HepG2 (cell line): ENCODE measurements around the gene UMPS. TPM values are rescaled to one million over a fixed set of nuclear protein-coding genes. Genes with fewer than 3 reads are reported as not detected.
"Not testable (repeated sequence)": the region's sequence is repeated elsewhere in the genome, so short reads cannot be mapped to it uniquely, and the experiment has no call there.

ENCODE experiments used
- ATAC-seq: fragments of 200-7000 bp; cut with Tn5 transposase; 3 replicates; pipeline ENCODE4 v1.9.1; 2020; ENCODE audit warnings: mild to moderate bottlenecking, moderate library complexity
- BruUV-seq: library from RNA; stranded (reverse); fragments of 400-500 nt; replicated peaks from 2 replicates; lab custom pipeline; 2021; lab: Mats Ljungman, UMichigan
- CTCF ChIA-PET: fragments of 300-600 bp; formaldehyde crosslinking; extraction: SDS; loops from one replicate; lab custom pipeline; 2021; ENCODE audit warnings: low total read pairs, inconsistent platforms, low intra/inter-chr PET ratio; lab: Yijun Ruan, JAX
- POLR2A ChIA-PET: fragments of 350-600 bp; sonication (Branson Sonifier 250); formaldehyde crosslinking; loops from one replicate; lab custom pipeline; 2020; ENCODE audit warnings: antibody characterized with exemption, inconsistent platforms; lab: Yijun Ruan, JAX
- DNase-seq: peaks from one replicate; pipeline ENCODE4 v3.0.0-alpha.2; 2015; ENCODE audit warnings: low spot score
- FAIRE-seq: peaks from 3 replicates; lab custom pipeline; 2011; peaks lifted over from hg19 to GRCh38; lab: Jason Lieb, UNC
- H2AFZ ChIP-seq: one replicate; pipeline ENCODE4 v1.6.1; 2011; ENCODE audit warnings: low read length, inconsistent platforms
- H3K27ac ChIP-seq: fragments of 300-600 bp; 3 replicates; pipeline ENCODE4 v1.8.0; 2011; ENCODE audit warnings: mixed run types, mild to moderate bottlenecking, mixed read lengths, low read length, inconsistent platforms; ENCODE audit not compliant: insufficient read depth; ENCODE audit errors: extremely low read length
- H3K27me3 ChIP-seq, 2 experiments: fragments of 200-600 bp in 1 of 2; 2 replicates in 1 of 2; 3 replicates in 1 of 2; pipeline versions ENCODE4 v1.6.0 to v1.8.0; 2011; ENCODE audit warnings: low read length in 2 of 2, mild to moderate bottlenecking in 2 of 2, moderate library complexity in 2 of 2, inconsistent platforms in 1 of 2; ENCODE audit not compliant: insufficient read depth in 2 of 2, control insufficient read depth in 1 of 2
- H3K36me3 ChIP-seq, 2 experiments: fragments of 200-600 bp in 1 of 2; replicated peaks in 1 of 2; 2 replicates in 1 of 2; 3 replicates in 1 of 2; pipeline versions ENCODE4 v1.5.1 to v1.8.0; 2011; ENCODE audit warnings: low read length in 2 of 2, inconsistent platforms in 1 of 2; ENCODE audit not compliant: insufficient read depth in 2 of 2, control insufficient read depth in 1 of 2
- H3K4me1 ChIP-seq: 2 replicates; pipeline ENCODE4 v1.5.1; 2012; ENCODE audit warnings: low read length, inconsistent platforms; ENCODE audit not compliant: insufficient read depth
- H3K4me2 ChIP-seq: 2 replicates; pipeline ENCODE4 v1.6.0; 2011; ENCODE audit warnings: low read depth, low read length, inconsistent platforms
- H3K4me3 ChIP-seq, 3 experiments: fragments of 200-600 bp in 1 of 3; sonication (generic), shearing (Covaris generic) in 1 of 3; replicated peaks in 1 of 3; 2 replicates each; pipeline ENCODE4 v1.5.1; 2011 to 2016; ENCODE audit warnings: low read length in 3 of 3, inconsistent platforms in 2 of 3, low read depth in 2 of 3, mild to moderate bottlenecking in 2 of 3, control low read depth in 1 of 3, mixed read lengths in 1 of 3; ENCODE audit not compliant: insufficient read depth in 1 of 3
- H3K79me2 ChIP-seq: one replicate; pipeline ENCODE4 v1.6.1; 2011; ENCODE audit warnings: low read length, inconsistent platforms; ENCODE audit not compliant: insufficient read depth
- H3K9ac ChIP-seq: 2 replicates; pipeline ENCODE4 v1.6.0; 2011; ENCODE audit warnings: mild to moderate bottlenecking, low read depth, low read length, inconsistent platforms; ENCODE audit not compliant: insufficient read depth
- H3K9me3 ChIP-seq: 2 replicates; pipeline ENCODE4 v1.5.1; 2012; ENCODE audit warnings: mild to moderate bottlenecking, low read length
- H4K20me1 ChIP-seq: 2 replicates; pipeline ENCODE4 v1.6.0; 2011; ENCODE audit warnings: inconsistent platforms, mild to moderate bottlenecking, low read length, moderate library complexity; ENCODE audit not compliant: insufficient read depth
- AGO2 ChIP-seq: fragments of 200-400 bp; formaldehyde crosslinking; optimal IDR thresholded peaks from 2 replicates; pipeline ENCODE3; 2017; ENCODE audit warnings: mild to moderate bottlenecking, low read depth, low read length, moderate library complexity
- MTF1 ChIP-seq: sonication (generic); formaldehyde crosslinking; IDR thresholded peaks from 2 replicates; pipeline ENCODE4 v1.5.0; 2020; ENCODE audit warnings: missing genetic modification reagents
- POLR2A ChIP-seq, 2 experiments: IDR thresholded peaks; 2 replicates each; pipeline ENCODE4 v1.6.1; 2011; ENCODE audit warnings: low read depth in 2 of 2, low read length in 2 of 2, mild to moderate bottlenecking in 1 of 2, moderate library complexity in 1 of 2; ENCODE audit not compliant: insufficient read depth in 1 of 2
- POLR2G ChIP-seq: fragments of 200-400 bp; formaldehyde crosslinking; IDR thresholded peaks from 2 replicates; pipeline ENCODE4 v1.6.1; 2018; ENCODE audit warnings: mild to moderate bottlenecking, low read depth, low read length, moderate library complexity
- SP140L ChIP-seq: sonication (generic); formaldehyde crosslinking; IDR thresholded peaks from 2 replicates; pipeline ENCODE4 v1.4.0; 2020; ENCODE audit warnings: missing genetic modification reagents, borderline replicate concordance
- SRY ChIP-seq: sonication (generic); formaldehyde crosslinking; IDR thresholded peaks from 2 replicates; pipeline ENCODE4 v1.8.0; 2022; ENCODE audit warnings: mild to moderate bottlenecking, missing genetic modification reagents
- SSRP1 ChIP-seq: IDR thresholded peaks from 2 replicates; pipeline ENCODE4 v1.6.1; 2016; ENCODE audit warnings: control low read depth
- ZNF546 ChIP-seq: sonication (generic); formaldehyde crosslinking; conservative IDR thresholded peaks from 2 replicates; pipeline ENCODE4 v1.8.1; 2023; ENCODE audit warnings: mild to moderate bottlenecking, missing genetic modification reagents
- ZNF776 ChIP-seq: sonication (generic); formaldehyde crosslinking; IDR thresholded peaks from 2 replicates; pipeline ENCODE4 v1.4.0; 2020; ENCODE audit warnings: mild to moderate bottlenecking, missing genetic modification reagents
- WGBS: methylation state at CpG from one replicate; pipeline ENCODE4 v1.1.6; 2017; ENCODE audit warnings: low lambda C conversion rate; 5-methylcytosine and 5-hydroxymethylcytosine counted together
- in situ Hi-C: cut with HindIII; loops from 2 replicates; pipeline ENCODE4 v1.10.0; 2017; ENCODE audit warnings: low pct_unique_long_range_greater_than_20kb; ENCODE audit not compliant: extremely low pct_ligation_motif_present
- intact Hi-C: fragments of 100-400 bp; cut with micrococcal nuclease; formaldehyde crosslinking; loops from one replicate; pipeline ENCODE4 v1.10.0; 2022; ENCODE audit not compliant: unreplicated experiment
- polyA plus RNA-seq, 8 experiments: library from polyadenylated mRNA; depleted of rRNA in 3 of 8; stranded (reverse) in 7 of 8; unstranded in 1 of 8; fragments of >200 nt; fragmentation: Illumina TruSeq in 4 of 8; extraction: Trizol in 4 of 8; gene quantifications; 2 replicates each; pipeline versions ENCODE4 v1.2.1 to v1.2.3, GENCODE V29; 2011 to 2016; ENCODE audit warnings: low read depth in 4 of 8, missing spikeins in 1 of 8, mixed read lengths in 1 of 8; ENCODE audit not compliant: insufficient read depth in 1 of 8
- total RNA-seq, 5 experiments: library from RNA; depleted of rRNA; stranded (reverse); fragments of >200 nt; fragmentation: Illumina TruSeq; extraction: Trizol; gene quantifications; 2 replicates each; pipeline ENCODE4 v1.2.3, GENCODE V29; 2016; ENCODE audit warnings: low read depth in 1 of 5
- TF ChIP-seq, protein P1 (sequence below): sonication (generic); formaldehyde crosslinking; IDR thresholded peaks from 2 replicates; pipeline ENCODE4 v1.9.0; 2021; ENCODE audit warnings: missing genetic modification reagents, borderline replicate concordance
- TF ChIP-seq, protein P2 (sequence below), 2 experiments: fragments of 450-650 bp in 1 of 2; sonication (generic) in 1 of 2; formaldehyde crosslinking; IDR thresholded peaks; 2 replicates each; pipeline versions ENCODE4 v1.5.0 to v1.8.0; 2020 to 2022; ENCODE audit warnings: mild to moderate bottlenecking in 1 of 2, missing genetic modification reagents in 1 of 2

UMPS gene
- total and polyA plus RNA-seq, 2 of the 13 experiments (the other 11 are each of a cell fraction or from before 2014, with no cell fraction given): 52.7 to 74.2 TPM

DNA sequence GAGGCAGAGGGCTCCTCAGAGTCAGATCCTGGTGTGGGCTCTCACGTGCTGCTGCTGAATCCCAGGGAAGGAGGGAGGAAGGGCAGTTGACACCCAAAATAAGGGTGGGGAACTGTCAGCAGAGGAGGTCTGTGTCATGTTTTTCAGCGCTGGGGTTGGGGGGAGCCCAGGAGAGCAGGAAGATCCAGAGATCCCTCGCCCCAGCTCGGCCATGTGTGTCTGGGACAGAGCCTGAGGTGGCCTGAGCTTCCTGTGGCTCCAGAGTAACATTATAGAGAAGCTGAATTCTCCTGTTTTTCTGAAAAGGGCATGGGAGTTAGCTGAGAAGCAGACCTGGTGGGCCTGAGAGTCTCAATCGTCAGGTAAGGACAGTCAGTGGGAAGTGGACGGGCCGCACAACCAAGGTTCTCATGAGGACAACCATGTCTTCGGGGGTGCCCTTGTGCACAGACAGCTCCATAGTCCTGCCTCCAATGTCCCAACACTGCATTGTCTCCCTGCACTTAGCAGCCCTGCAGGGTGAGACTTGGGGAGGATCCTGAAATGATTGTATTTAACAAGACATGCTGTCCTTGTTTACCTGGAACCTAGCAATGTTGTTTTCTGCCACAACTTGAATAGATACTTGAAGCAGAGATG, 18.4 kb downstream of the UMPS start (continued):
- TF ChIP-seq, protein P1, sequence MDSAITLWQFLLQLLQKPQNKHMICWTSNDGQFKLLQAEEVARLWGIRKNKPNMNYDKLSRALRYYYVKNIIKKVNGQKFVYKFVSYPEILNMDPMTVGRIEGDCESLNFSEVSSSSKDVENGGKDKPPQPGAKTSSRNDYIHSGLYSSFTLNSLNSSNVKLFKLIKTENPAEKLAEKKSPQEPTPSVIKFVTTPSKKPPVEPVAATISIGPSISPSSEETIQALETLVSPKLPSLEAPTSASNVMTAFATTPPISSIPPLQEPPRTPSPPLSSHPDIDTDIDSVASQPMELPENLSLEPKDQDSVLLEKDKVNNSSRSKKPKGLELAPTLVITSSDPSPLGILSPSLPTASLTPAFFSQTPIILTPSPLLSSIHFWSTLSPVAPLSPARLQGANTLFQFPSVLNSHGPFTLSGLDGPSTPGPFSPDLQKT (CRISPR knock-in tag): no peak
- TF ChIP-seq, protein P2, sequence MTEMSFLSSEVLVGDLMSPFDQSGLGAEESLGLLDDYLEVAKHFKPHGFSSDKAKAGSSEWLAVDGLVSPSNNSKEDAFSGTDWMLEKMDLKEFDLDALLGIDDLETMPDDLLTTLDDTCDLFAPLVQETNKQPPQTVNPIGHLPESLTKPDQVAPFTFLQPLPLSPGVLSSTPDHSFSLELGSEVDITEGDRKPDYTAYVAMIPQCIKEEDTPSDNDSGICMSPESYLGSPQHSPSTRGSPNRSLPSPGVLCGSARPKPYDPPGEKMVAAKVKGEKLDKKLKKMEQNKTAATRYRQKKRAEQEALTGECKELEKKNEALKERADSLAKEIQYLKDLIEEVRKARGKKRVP (CRISPR knock-in tag; IDR thresholded peaks at IDR 0.05): no peak
- TF ChIP-seq POLR2A (IDR thresholded peaks at IDR 0.05; ENCODE audit: insufficient read depth in 1 of 2, low read depth in 2 of 2, low read length in 2 of 2): peak in 1 of 2 experiments; percentile 55; a peak in 1 of 4 replicates
- no peak for TF ChIP-seq MTF1
- peak; percentile 26 for TF ChIP-seq AGO2
- TF ChIP-seq ZNF546 (CRISPR knock-in tag): no peak
- TF ChIP-seq SP140L (CRISPR knock-in tag): no peak
- TF ChIP-seq POLR2G: peak; percentile 73
- no peak for TF ChIP-seq ZNF776 (CRISPR knock-in tag)
- peak; percentile 10; the same call in 1 of the 2 replicates for TF ChIP-seq SSRP1 (CRISPR knock-in tag)
- TF ChIP-seq SRY: no peak

DNA sequence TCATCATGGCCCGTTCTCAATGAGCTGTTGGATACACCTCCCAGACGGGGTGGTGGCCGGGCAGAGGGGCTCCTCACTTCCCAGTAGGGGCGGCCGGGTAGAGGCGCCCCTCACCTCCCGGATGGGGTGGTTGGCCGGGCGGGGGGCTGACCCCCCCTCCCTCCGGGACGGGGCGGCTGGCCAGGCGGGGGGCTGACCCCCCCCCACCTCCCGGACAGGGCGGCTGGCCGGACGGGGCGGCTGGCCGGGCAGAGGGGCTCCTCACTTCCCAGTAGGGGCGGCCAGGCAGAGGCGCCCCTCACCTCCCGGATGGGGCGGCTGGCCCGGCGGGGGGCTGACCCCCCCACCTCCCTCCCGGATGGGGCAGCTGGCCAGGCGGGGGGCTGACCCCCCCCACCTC, 19.6 kb downstream of the UMPS start:
- H2AFZ ChIP-seq, POLR2A ChIA-PET, H3K27me3 ChIP-seq, BruUV-seq, CTCF ChIA-PET, FAIRE-seq, H3K9ac ChIP-seq, H3K4me3 ChIP-seq, H3K4me2 ChIP-seq, H3K79me2 ChIP-seq, H3K9me3 ChIP-seq, DNase-seq, ATAC-seq, H3K27ac ChIP-seq, H3K4me1 ChIP-seq, H4K20me1 ChIP-seq: not testable (repeated sequence)
- intact Hi-C loops: loop anchor here (10.0 kb wide), 1 partner anchor 185 kb away; no protein-coding TSS in a partner anchor
- 86% methylated on average over 9 of the region's 27 CpGs for WGBS
- in situ Hi-C loops: loop anchor here (25.0 kb wide), 1 partner anchor 412 kb away; no protein-coding TSS in a partner anchor
- H3K36me3 ChIP-seq: peaks cover 0 to 13% of the 10 kb centered on the region in 2 experiments; a peak in 2 of 5 replicates
